Smooth muscle cell (in vitro differentiated cells): ENCODE results near the gene C12orf50. TPM values are rescaled to one million over a fixed set of nuclear protein-coding genes. Genes with fewer than 3 reads are reported as not detected.
A peak's percentile ranks its signal among the peaks of the same experiment; 100 is the strongest.

Experiments
- DNase-seq: peaks from one replicate; lab custom pipeline; 2025; ENCODE audit not compliant: unreplicated experiment; lab: John Stamatoyannopoulos, UW
- H2AFZ ChIP-seq: fragments of 200-600 bp; sonication (generic); 2 replicates; pipeline ENCODE4 v1.6.0; 2016; ENCODE audit warnings: antibody characterized with exemption, low read depth, mild to moderate bottlenecking
- H3F3A ChIP-seq: fragments of 200-600 bp; sonication (generic); 2 replicates; pipeline ENCODE4 v1.6.0; 2017; ENCODE audit warnings: antibody characterized with exemption, low read depth
- H3K27ac ChIP-seq: fragments of 200-600 bp; sonication (generic); 2 replicates; pipeline ENCODE4 v1.5.1; 2016; ENCODE audit warnings: low read depth, mild to moderate bottlenecking
- H3K27me3 ChIP-seq: fragments of 200-600 bp; sonication (generic); 2 replicates; pipeline ENCODE4 v1.6.1; 2016; ENCODE audit warnings: low read depth, mild to moderate bottlenecking
- H3K36me3 ChIP-seq: fragments of 200-600 bp; sonication (generic); 2 replicates; pipeline ENCODE4 v1.5.1; 2016; ENCODE audit warnings: low read depth
- H3K4me1 ChIP-seq: fragments of 200-600 bp; sonication (generic); 2 replicates; pipeline ENCODE4 v1.5.1; 2016; ENCODE audit warnings: low read depth
- H3K4me2 ChIP-seq: fragments of 200-600 bp; sonication (generic); 2 replicates; pipeline ENCODE4 v1.6.0; 2016; ENCODE audit warnings: mild to moderate bottlenecking
- H3K4me3 ChIP-seq: fragments of 200-600 bp; sonication (generic); 2 replicates; pipeline ENCODE4 v1.5.1; 2016; ENCODE audit warnings: mild to moderate bottlenecking
- H3K79me2 ChIP-seq: fragments of 200-600 bp; sonication (generic); 2 replicates; pipeline ENCODE4 v1.6.0; 2016; ENCODE audit warnings: low read depth, mild to moderate bottlenecking
- H3K9ac ChIP-seq: fragments of 200-600 bp; sonication (generic); 2 replicates; pipeline ENCODE4 v1.6.0; 2016; ENCODE audit warnings: low read depth
- H3K9me3 ChIP-seq: fragments of 200-600 bp; sonication (generic); replicated peaks from 2 replicates; pipeline ENCODE4 v1.5.1; 2016; ENCODE audit warnings: low read depth
- H4K20me1 ChIP-seq: fragments of 200-600 bp; sonication (generic); 2 replicates; pipeline ENCODE4 v1.6.0; 2016; ENCODE audit warnings: low read depth
- CTCF ChIP-seq: fragments of 200-600 bp; sonication (generic); IDR thresholded peaks from 2 replicates; pipeline ENCODE4 v1.5.1; 2017; ENCODE audit warnings: borderline replicate concordance, mild to moderate bottlenecking, antibody characterized with exemption; ENCODE audit not compliant: insufficient read depth, poor library complexity, severe bottlenecking
- WGBS: methylation state at CpG from one replicate; pipeline ENCODE4 v1.1.7; 2016; ENCODE audit warnings: low lambda C conversion rate; 5-methylcytosine and 5-hydroxymethylcytosine counted together
- polyA plus RNA-seq: library from polyadenylated mRNA; unstranded; fragments of >200 nt; fragmentation: Nextera tagmentation; extraction: Ambion mirVana; gene quantifications from 2 replicates; pipeline ENCODE4 v1.2.1, GENCODE V29; 2016
- total RNA-seq: library from RNA; depleted of rRNA; stranded (reverse); fragments of >200 nt; gene quantifications from 2 replicates; pipeline ENCODE4 v1.2.3, GENCODE V29; 2014

Gene C12orf50
- total RNA-seq (0.31 TPM in 1 of 2 replicates, not detected in the other), polyA plus RNA-seq (0.05 TPM in 1 of 2 replicates, not detected in the other)

GRCh38 chr12:88029093-88029665 is at the start of gene C12orf50:
C12orf50 (minus strand) TSS chr12:88029401; CDS start chr12:88026962, 2,439 bp downstream.
- Histone ChIP-seq H3K4me2 (no peak within 1 kb of the TSS), H2AFZ (no peak within 1 kb of the TSS), H3K27ac (no peak within 1 kb of the TSS), H3K27me3 (no peaks in the 10 kb centered on the region), H3K4me3 (no peak within 1 kb of the TSS), H3K9ac (no peak within 1 kb of the TSS), H3K4me1 (no peaks in the 10 kb centered on the region), H3K9me3 (no peaks in the 10 kb centered on the region), H3K79me2 (no peaks in the 10 kb centered on the region), H3F3A (no peaks in the 10 kb centered on the region), H4K20me1 (no peaks in the 10 kb centered on the region), H3K36me3 (no peaks in the 10 kb centered on the region)
- WGBS = 38% methylated on average over 3 of the region's 3 CpGs
- TF ChIP-seq CTCF = no peak
- DNase-seq = no peak

- H3K9ac ChIP-seq = peak overlapping the region; percentile 32
- H2AFZ ChIP-seq = no peak overlapping the region
- no peaks in the 10 kb centered on the region for H4K20me1 ChIP-seq
- no peak for DNase-seq
- WGBS = 69% methylated on average over 9 of the region's 9 CpGs
- peak overlapping the region; percentile 74 for H3K27ac ChIP-seq
- H3K4me1 ChIP-seq = no peaks in the 10 kb centered on the region
- TF ChIP-seq CTCF = no peak
- H3K4me2 ChIP-seq = peak overlapping the region; percentile 17
- H3K27me3 ChIP-seq = no peaks in the 10 kb centered on the region
- no peaks in the 10 kb centered on the region for H3K9me3 ChIP-seq
- no peaks in the 10 kb centered on the region for H3F3A ChIP-seq
- no peaks in the 10 kb centered on the region for H3K79me2 ChIP-seq
- H3K36me3 ChIP-seq = peaks cover 5% of the 10 kb centered on the region
- H3K4me3 ChIP-seq = no peak overlapping the region
Observed at GRCh38 chr12:88067301-88067700, 38.1 kb upstream of the C12orf50 start.

DNA sequence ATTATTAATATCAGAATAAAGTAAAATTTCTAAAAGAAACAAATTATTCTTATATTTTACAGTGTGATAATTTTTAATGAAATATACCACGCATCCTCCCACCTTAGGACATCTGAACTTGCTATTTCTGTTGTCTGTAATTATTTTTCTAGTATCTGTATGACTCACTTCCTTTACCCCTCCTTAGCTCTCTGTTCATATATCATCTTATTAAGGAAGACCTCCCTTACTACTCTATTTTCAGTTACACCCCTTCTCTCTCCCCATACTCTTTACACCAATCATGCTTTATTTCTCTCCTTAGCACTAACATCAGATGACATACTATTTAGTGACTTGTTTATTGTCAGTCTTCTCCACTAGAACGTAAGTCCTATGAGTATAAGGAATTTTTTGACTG is 34.2 kb upstream of the C12orf50 start:
- 87% methylated on average over 2 of the region's 2 CpGs for WGBS
- Histone ChIP-seq H2AFZ (no peak overlapping the region), H4K20me1 (no peaks in the 10 kb centered on the region), H3K79me2 (no peaks in the 10 kb centered on the region), H3K27me3 (no peaks in the 10 kb centered on the region), H3F3A (no peaks in the 10 kb centered on the region), H3K9ac (no peak overlapping the region), H3K9me3 (no peaks in the 10 kb centered on the region), H3K27ac (no peak overlapping the region), H3K4me1 (no peaks in the 10 kb centered on the region), H3K4me3 (no peak overlapping the region), H3K4me2 (no peak overlapping the region), H3K36me3 (peaks cover 5% of the 10 kb centered on the region)
- DNase-seq = no peak
- TF ChIP-seq CTCF = no peak

GRCh38 chr12:88062474-88062873 is 33.3 kb upstream of the C12orf50 start:
- Histone ChIP-seq H3K4me1 (no peaks in the 10 kb centered on the region), H3K4me3 (no peak overlapping the region), H3K79me2 (no peaks in the 10 kb centered on the region), H3K4me2 (no peak overlapping the region), H3K27ac (no peak overlapping the region), H4K20me1 (no peaks in the 10 kb centered on the region), H3K9ac (no peak overlapping the region), H3K27me3 (no peaks in the 10 kb centered on the region), H3F3A (no peaks in the 10 kb centered on the region), H2AFZ (no peak overlapping the region), H3K36me3 (peaks cover 5% of the 10 kb centered on the region), H3K9me3 (no peaks in the 10 kb centered on the region)
- TF ChIP-seq CTCF = no peak
- 93% methylated on average over 1 of the region's 1 CpG for WGBS
- DNase-seq = no peak
